Prostate gland (tissue), 2 donors: ENCODE results near the gene SSR3. TPM values are rescaled to one million over a fixed set of nuclear protein-coding genes. Genes with fewer than 3 reads are reported as not detected.

Experiments
- DNase-seq: peaks from one replicate; pipeline ENCODE4 v3.0.0-alpha.2; 2019; ENCODE audit warnings: low spot score
- H3K27ac ChIP-seq, 2 donors: fragments of 200-600 bp; sonication (generic); 2 replicates each; pipeline ENCODE4 v1.5.1; 2017 to 2019
- H3K27me3 ChIP-seq: fragments of 200-600 bp; sonication (generic); replicated peaks from 2 replicates; pipeline ENCODE4 v1.5.1; 2019; ENCODE audit not compliant: insufficient read depth
- H3K36me3 ChIP-seq, 2 donors: fragments of 200-600 bp; sonication (generic); 1 replicate in 1 of 2; 2 replicates in 1 of 2; pipeline versions ENCODE4 v1.5.1 to v1.8.1; 2017 to 2019
- H3K4me1 ChIP-seq: fragments of 200-600 bp; sonication (generic); replicated peaks from 2 replicates; pipeline ENCODE4 v1.5.1; 2019
- H3K4me3 ChIP-seq, 2 donors: fragments of 200-600 bp; sonication (generic); 2 replicates each; pipeline ENCODE4 v1.5.1; 2017 to 2019
- H3K9me3 ChIP-seq: fragments of 200-600 bp; sonication (generic); 2 replicates; pipeline ENCODE4 v1.5.1; 2017
- POLR2A ChIP-seq: fragments of 450-650 bp; IDR thresholded peaks from one replicate; pipeline ENCODE4 v1.6.1; 2016; ENCODE audit warnings: antibody characterized with exemption, mild to moderate bottlenecking
- POLR2AphosphoS5 ChIP-seq: sonication (generic); formaldehyde crosslinking; IDR thresholded peaks from one replicate; pipeline ENCODE4 v1.6.1; 2017; ENCODE audit warnings: antibody characterized with exemption
- WGBS: methylation state at CpG from one replicate; pipeline ENCODE4 v1.1.5; 2018; 5-methylcytosine and 5-hydroxymethylcytosine counted together
- intact Hi-C: fragments of 100-400 bp; cut with DNase I; formaldehyde crosslinking; loops from one replicate; pipeline ENCODE4 v1.14.2; 2022
- total RNA-seq, 2 donors: library from RNA; depleted of rRNA; stranded (reverse); fragments of >200 nt; gene quantifications; one replicate each; pipeline ENCODE4 v1.1.0, GENCODE V29; 2016
- TF ChIP-seq, protein P1 (sequence below), 4 experiments: fragments of 200-600 bp in 2 of 4; fragments of 450-650 bp in 2 of 4; sonication (generic) in 2 of 4; IDR thresholded peaks; 1 replicate in 3 of 4; 2 replicates in 1 of 4; pipeline ENCODE4 v1.5.1; 2016 to 2019; ENCODE audit warnings: antibody characterized with exemption in 4 of 4, mild to moderate bottlenecking in 2 of 4, moderate library complexity in 2 of 4

Gene SSR3
- total RNA-seq, 2 donors from 2014 or later = 102 to 142 TPM

DNA sequence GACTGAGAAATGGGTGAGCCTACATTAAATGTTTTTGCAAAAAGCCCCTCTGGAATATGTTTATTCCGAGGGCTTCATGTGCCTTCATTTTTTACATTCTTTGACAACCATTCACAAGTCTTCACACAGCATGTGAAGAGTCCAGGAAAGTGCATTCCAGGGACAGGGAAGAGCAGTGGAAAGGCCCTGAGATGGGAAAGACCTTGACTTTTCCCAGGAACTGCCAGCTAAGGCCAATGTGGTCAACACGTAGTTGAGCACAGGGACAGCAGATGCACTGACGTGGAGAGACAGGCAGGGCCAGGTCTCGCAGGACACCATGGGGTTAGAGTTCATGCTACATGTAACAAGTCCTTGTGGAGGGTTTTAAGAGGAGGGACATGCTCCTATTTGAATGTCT, 21.7 kb downstream of the SSR3 start:
- 77% methylated on average over 4 of the region's 4 CpGs for WGBS
- H3K27ac ChIP-seq = no peak overlapping the region
- no peak overlapping the region for H3K4me3 ChIP-seq
- no peaks in the 10 kb centered on the region for H3K4me1 ChIP-seq
- no peaks in the 10 kb centered on the region for H3K27me3 ChIP-seq
- TF ChIP-seq POLR2A (no peak), POLR2AphosphoS5 (no peak)
- TF ChIP-seq, protein P1, sequence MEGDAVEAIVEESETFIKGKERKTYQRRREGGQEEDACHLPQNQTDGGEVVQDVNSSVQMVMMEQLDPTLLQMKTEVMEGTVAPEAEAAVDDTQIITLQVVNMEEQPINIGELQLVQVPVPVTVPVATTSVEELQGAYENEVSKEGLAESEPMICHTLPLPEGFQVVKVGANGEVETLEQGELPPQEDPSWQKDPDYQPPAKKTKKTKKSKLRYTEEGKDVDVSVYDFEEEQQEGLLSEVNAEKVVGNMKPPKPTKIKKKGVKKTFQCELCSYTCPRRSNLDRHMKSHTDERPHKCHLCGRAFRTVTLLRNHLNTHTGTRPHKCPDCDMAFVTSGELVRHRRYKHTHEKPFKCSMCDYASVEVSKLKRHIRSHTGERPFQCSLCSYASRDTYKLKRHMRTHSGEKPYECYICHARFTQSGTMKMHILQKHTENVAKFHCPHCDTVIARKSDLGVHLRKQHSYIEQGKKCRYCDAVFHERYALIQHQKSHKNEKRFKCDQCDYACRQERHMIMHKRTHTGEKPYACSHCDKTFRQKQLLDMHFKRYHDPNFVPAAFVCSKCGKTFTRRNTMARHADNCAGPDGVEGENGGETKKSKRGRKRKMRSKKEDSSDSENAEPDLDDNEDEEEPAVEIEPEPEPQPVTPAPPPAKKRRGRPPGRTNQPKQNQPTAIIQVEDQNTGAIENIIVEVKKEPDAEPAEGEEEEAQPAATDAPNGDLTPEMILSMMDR (IDR thresholded peaks at IDR 0.05) = no peak
- no peaks in the 10 kb centered on the region for H3K36me3 ChIP-seq
- DNase-seq = no peak
- no peaks in the 10 kb centered on the region for H3K9me3 ChIP-seq
- intact Hi-C loops = loop anchor here (5.0 to 10.0 kb wide), 3 partner anchors 139 to 554 kb away; partner anchors contain the start of gene TIPARP

DNA sequence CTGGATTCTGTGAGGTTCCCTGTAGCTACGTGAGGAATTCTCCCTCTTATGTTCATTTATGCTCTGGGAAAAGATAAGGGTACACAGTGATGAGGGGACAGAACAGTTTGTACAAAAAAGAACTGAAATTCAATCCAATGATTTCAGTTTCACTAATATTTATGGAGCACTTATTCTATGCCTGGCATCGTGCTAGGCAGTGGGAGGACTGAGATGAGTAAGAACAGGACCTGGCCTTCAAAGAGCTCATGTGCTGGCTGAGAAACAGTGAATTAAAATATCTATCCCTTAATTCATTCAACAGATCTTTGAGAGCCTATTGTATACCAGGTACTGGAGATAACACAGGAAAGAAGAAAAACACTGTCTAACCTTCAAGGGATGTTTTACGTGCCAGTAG, 22.2 kb downstream of the SSR3 start:
- Histone ChIP-seq H3K4me3 (no peak overlapping the region), H3K27me3 (no peaks in the 10 kb centered on the region), H3K36me3 (no peaks in the 10 kb centered on the region), H3K27ac (no peak overlapping the region), H3K9me3 (no peaks in the 10 kb centered on the region), H3K4me1 (no peaks in the 10 kb centered on the region)
- intact Hi-C loops = loop anchor here (5.0 to 10.0 kb wide), 3 partner anchors 140 to 555 kb away; partner anchors contain the start of gene TIPARP
- no peak for DNase-seq
- TF ChIP-seq POLR2AphosphoS5 = no peak
- TF ChIP-seq, protein P1 (IDR thresholded peaks at IDR 0.05) = no peak
- whole genome bisulfite sequencing = 56% methylated on average over 3 of the region's 3 CpGs

DNA sequence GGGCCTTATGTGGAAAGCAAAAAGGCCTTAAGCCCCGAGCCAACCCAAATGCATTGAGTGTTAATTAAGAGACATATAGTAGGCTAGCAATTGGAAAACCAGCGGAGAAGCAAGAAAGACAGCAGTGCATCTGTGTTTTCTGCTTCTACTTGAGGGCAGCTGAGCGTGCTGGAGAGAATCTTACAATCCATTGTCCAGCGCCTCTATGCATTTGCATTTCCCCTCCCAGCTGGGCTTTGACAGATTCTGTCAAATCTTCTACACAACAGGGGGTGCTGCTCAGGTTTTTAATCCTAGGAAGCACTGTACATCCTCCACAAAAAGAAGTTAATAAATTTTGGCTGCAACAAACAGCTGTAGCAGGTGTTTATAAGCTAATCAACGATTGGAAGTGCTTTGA, 23.9 kb downstream of the SSR3 start:
- 95% methylated on average over 5 of the region's 5 CpGs for WGBS
- DNase-seq = no peak
- no peak overlapping the region for H3K27ac ChIP-seq

DNA sequence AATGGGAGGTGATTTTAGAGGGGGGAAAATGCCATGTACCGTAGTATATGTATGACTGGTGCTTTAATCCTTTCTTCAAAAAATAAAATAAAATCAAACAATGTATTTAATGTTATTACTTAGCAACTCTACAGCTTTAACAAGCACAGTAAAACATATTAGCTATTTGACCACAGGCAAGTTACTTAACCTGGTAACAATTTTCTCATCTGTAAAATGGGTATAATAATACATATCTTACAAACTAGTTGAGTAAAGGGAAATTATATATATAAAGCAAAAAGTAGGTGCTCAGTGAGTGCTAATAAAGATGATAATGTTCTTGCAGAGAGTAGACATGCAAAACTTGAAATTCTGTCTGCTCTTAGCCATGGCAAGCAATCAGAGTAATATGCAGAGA, 27.9 kb downstream of the SSR3 start:
- TF ChIP-seq, protein P1 (IDR thresholded peaks at IDR 0.05) = no peak
- TF ChIP-seq POLR2AphosphoS5 (no peak), POLR2A (no peak)
- intact Hi-C loops = no loop called here
- WGBS = 53% methylated on average over 1 of the region's 1 CpG

More for the DNA sequence above, 23.9 kb downstream of the SSR3 start:
- H3K27me3 ChIP-seq = no peaks in the 10 kb centered on the region
- no peaks in the 10 kb centered on the region for H3K36me3 ChIP-seq
- no peak overlapping the region for H3K4me3 ChIP-seq
- no peaks in the 10 kb centered on the region for H3K9me3 ChIP-seq
- intact Hi-C loops = loop anchor here (5.0 to 10.0 kb wide), 3 partner anchors 141 to 556 kb away; partner anchors contain the start of gene TIPARP
- TF ChIP-seq POLR2AphosphoS5 = no peak
- TF ChIP-seq, protein P1 (IDR thresholded peaks at IDR 0.05) = no peak
- TF ChIP-seq POLR2A = no peak
- no peaks in the 10 kb centered on the region for H3K4me1 ChIP-seq

DNA sequence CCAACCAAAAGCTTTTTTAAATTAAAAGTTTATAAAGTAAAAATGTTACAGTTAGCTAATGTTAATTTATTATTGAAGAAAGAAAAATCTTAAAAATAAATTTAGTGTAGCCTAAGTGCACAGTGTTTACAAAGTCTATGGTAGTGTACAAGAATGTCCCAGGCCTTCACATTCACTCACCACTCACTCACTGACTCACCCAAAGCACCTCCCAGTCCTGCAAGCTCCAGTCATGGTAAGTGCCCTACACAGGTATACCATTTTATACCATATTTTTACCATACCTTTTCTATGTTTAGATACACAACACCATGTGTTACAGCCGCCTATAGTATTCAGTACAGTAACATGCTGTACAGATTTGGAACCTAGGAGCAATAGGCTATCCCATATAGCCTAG, 29.1 kb downstream of the SSR3 start:
- no peaks in the 10 kb centered on the region for H3K9me3 ChIP-seq
- WGBS = 92% methylated on average over 1 of the region's 1 CpG
- intact Hi-C loops = no loop called here

More for the DNA sequence above, 27.9 kb downstream of the SSR3 start:
- H3K4me3 ChIP-seq = no peak overlapping the region
- no peaks in the 10 kb centered on the region for H3K27me3 ChIP-seq
- DNase-seq = no peak
- no peak overlapping the region for H3K27ac ChIP-seq
- H3K36me3 ChIP-seq = no peaks in the 10 kb centered on the region
- no peaks in the 10 kb centered on the region for H3K4me1 ChIP-seq
- H3K9me3 ChIP-seq = no peaks in the 10 kb centered on the region

More for the DNA sequence above, 29.1 kb downstream of the SSR3 start:
- TF ChIP-seq, protein P1 (IDR thresholded peaks at IDR 0.05) = no peak
- TF ChIP-seq POLR2A (no peak), POLR2AphosphoS5 (no peak)
- H3K4me1 ChIP-seq = no peaks in the 10 kb centered on the region
- H3K36me3 ChIP-seq = no peaks in the 10 kb centered on the region
- H3K27ac ChIP-seq = no peak overlapping the region
- H3K4me3 ChIP-seq = no peak overlapping the region
- H3K27me3 ChIP-seq = no peaks in the 10 kb centered on the region
- no peak for DNase-seq
